Measurements from ENCODE around the gene CCDC185.
"Not testable (repeated sequence)": the region's sequence is repeated elsewhere in the genome, so short reads cannot be mapped to it uniquely, and the experiment has no call there.

CCDC185 gene

DNA sequence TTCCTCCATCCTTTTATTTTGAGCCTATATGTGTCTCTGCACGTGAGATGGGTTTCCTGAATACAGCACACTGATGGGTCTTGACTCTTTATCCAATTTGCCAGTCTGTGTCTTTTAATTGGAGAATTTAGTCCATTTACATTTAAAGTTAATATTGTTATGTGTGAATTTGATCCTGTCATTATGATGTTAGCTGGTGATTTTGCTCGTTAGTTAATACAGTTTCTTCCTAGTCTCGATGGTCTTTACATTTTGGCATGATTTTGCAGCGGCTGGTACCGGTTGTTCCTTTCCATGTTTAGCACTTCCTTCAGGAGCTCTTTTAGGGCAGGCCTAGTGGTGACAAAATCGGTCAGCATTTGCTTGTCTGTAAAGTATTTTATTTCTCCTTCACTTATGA lies 6.2 kb downstream of the CCDC185 start:
- DNase-seq = not testable (repeated sequence)

DNA sequence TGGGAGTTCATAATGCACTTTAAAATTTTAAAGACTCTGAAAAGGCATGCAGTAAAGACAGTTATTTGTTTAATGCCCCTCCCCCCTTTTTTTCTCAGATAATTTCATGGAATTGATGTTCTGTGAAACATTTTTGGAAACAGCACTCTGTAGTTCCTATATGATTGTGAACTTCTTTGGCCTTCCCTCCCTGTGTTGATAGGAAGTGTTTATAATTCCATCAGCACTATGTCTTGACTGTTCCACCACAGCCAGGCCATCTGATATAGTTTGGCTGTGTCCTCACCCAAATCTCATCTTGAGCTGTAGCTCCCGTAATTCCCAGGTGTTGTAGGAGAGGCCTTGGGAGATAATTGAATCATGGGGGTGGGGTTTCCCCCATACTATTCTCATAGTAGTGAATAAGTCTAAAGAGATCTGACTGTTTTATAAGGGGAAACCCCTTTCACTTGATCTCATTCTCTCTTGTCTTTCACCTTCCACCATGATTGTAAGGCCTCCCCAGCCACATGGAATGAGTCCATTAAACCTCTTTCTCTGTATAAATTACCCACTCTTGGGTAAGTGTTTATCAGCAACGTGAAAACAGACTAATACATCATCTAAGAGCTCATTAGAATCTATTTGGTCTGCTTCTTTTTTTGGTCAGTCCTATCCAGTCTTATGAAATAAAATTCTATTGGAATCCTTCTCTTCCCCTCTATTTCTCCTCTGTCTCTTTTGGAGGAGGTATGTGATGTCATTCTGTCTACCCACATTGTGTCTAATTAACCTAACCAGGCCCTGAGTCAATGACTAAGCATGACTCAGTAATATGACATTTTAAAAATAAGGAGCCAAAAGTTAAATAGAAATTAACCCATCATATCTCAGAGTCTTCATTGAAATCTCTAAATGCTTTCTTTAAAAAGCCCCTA lies 8.9 kb downstream of the CCDC185 start:
- no peak for DNase-seq

DNA sequence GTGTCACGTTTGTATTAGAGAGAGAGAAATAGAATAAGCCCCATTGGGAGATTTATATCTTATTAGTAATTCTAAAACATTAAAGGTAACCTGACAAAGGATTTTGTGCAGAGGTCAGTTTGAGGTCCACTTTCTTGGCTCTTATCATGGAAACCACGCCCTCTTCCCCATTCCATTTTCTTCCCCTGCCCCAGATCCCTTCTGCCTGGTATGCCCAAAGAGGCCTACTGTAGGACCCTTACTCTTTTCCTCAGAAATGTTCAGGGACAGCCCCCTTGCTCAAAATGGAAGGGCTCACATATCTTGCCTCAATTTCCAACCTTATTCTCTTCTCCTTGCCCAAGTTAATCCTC lies 9.6 kb downstream of the CCDC185 start:
- DNase-seq = no peak

DNA sequence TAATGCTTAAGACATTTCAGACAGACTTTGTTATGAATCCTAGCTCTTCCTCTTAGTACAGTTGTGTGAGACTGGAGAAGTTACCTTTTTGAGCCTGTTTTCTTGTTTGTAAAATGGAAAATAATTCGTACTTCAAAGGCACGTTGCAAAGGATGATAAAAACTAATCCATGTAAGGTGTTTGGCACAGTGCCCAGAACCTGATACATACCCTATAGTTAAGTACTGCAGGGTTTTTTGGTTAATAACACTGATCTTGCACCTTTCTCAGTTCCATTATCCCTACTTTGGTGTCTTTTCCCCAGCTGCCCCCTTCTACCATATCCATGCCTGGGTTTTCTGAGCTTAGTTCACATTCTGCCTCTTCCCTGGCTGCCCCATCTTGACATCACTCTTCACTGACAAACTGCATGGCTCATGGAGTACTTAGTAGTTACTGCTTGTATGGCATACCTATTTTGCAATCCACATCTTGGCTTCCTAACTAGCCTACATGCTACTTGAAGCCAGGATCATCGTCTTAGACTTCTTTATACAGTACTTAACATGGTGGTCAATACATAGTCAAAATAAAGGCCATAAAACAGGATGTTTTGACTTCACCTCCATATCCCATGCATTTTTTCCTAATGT lies 10.1 kb downstream of the CCDC185 start:
- no peak for DNase-seq

DNA sequence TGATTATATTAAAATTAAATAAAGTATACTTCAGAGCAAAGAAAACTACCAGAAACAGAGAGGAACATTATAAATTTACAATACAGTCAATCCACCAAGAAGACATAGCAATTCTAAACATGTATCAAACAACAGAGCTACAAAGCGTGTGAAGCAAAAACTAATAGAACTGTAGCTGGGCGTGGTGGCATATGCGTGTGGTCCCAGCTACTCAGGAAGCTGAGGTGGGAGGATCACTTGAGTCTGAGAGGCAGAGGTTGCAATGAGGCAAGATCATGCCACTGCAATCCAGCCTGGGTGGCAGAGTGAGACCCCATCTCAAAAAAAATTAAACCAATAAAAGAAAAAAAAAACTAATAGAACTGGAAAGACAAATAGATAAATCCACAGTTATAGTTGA lies 12.3 kb downstream of the CCDC185 start:
- no peak for DNase-seq

DNA sequence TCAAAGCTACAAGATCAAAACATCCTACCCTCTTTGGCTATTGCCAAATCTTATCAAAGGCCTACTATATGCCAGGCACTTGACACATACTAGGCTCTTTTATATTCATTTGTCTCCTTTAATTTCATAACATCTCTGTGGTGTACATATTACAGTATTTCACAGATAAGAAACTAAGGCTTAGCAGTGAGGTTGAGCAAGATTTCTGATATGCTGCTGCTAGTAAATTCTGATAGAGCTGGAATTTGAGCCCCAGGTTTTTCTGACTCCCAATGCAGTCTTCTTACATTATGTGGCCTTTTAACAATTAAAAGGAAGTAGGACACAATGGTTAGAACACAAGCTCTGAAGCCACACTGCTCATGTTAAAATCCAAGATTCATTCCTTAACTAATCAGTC lies 16.8 kb downstream of the CCDC185 start:
- no peak for DNase-seq

DNA sequence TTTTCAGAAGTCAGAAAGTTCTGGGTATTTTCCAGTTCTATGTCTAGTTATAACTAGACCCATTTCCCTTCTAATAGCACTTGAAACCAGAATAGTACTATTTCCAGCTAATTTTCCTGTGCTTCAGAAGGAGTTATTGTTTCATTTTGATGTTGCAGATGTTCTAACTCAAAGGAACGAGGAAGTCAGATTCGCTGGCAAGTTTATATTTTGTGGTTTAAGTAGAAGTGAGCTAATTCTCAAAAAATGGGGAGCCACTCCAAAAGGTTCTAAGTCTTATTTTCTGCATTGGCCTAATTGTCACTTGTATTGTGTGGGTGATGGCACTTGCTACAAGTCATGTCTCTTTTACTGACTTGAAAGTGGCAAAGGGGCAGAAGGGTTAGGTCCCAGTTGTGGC lies 18.1 kb downstream of the CCDC185 start:
- no peak for DNase-seq

DNA sequence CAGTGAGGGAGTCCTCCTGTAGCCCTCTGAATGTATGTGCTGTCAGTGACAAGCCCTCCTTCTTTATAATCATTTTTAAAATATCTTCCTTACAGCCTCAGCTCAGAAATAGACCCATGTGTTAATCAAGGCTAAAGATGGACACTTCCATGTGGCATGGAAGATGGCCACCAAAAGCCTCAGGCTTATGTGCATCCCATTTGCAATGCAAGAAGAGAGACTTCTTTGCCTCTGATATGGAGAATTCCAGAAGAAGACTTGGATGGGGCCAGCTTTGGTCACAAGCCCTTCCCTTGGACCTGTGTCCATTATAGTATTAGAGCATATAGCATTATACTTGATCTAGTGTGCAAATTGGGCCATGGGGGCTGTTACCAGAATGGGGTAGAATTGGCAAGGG lies 18.5 kb downstream of the CCDC185 start:
- no peak for DNase-seq

DNA sequence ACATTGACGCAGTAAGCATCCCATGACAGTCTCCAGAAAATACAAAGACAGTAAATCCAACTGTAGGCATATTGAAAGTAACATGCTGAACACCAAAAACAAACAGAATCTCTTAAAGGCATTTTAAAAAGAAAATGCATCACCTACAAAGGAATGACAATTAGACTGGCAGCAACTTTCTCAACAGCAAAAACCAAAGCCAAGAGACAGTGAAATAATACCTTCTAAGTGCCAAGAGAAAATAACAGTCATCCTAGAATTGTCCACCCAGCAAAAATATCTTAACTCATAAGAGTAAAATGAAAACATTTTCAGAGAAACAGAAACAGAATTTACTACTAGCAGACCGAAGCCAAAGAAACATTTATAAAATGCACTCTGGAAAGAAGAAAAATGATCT lies 20.0 kb downstream of the CCDC185 start:
- DNase-seq = no peak

DNA sequence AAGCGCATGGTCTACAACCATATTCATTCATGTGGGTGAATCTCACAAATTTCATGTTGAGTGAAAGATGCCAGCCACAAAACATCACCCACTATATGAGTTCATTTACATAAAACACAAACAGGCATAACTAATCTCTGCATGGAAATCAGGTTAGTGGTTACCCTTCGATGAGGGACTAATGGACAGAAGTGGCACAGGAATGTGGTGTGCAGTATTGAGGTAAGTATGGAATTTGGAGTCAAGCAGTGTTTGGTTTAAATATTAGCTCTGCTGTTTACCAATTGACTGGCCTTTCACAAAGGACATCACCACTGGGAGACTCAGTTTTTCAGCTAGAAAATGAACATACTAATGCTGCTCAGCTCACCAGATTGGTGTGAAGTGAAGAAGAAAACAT lies 24.2 kb downstream of the CCDC185 start:
- DNase-seq = no peak

DNA sequence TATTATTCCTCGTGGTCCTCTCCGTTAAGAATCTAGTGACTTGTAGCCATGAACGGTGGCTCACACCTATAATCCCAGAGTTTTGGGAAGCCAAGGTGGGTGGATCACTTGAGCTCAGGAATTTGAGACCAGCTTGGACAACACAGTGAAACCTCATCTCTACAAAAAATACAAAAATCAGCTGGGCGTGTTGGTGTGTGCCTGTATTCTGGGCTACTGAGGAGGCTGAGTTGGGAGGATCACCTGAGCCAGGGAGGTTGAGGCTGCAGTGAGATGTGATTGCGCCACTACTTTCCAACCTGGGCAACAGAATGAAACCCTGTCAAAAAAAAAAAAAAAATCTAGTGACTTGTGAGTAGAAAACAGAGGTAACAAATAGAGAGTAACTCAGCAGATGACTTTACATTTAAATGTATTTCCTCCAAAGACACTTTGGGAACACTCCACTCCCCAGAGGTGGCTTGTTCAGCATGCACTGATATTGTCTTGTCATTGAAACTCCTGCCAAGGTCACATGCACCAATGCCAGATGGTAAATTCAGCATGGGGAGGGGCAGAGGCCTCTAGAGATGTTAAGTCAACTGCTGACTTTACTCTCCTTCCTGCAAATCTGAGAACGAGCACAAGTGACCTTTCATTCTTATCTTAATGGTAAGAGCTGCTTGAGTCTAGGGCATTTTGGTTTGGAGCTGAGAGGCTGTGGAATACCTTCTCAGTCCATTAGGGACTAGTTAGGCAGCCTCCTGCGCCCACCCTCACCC lies 24.9 kb downstream of the CCDC185 start:
- DNase-seq = no peak

DNA sequence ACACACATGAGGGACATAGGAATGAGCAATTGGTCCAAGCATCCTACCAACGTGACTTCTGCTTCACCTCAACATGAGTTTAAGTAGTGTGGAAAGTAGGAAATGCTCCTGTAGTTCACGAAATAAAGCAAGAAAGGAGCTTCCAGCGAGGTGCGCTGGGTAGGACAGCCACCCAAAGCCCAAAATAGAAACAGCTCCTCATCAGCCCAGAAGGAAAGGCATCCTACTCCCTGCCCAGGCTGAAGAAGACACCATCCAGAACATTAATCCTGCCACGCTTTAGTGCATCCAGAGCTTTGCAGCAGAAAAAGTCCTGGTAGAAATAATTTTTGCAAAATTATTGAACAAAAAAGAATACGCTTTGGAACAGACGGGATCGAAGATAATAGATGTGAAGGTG lies 25.9 kb downstream of the CCDC185 start:
- DNase-seq = no peak

DNA sequence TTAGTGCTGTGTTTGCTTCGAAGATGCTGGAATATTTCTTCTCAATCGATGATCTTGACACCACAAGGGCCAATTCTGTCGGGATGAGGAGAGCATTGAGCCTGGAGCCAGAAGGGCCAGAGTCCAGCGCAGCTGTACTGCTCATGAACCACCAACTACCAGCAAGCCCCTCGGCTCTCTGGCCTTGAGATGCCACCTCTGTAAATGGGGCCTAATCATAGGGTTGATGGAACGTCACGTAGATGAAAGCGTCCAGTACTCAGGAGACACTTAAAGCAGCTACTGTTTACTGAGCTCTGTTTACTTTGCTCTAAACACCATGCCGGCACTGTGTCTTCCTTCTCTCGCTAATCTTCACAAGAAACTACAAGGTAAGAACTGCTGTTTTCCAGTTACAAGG lies 26.3 kb downstream of the CCDC185 start:
- no peak for DNase-seq

DNA sequence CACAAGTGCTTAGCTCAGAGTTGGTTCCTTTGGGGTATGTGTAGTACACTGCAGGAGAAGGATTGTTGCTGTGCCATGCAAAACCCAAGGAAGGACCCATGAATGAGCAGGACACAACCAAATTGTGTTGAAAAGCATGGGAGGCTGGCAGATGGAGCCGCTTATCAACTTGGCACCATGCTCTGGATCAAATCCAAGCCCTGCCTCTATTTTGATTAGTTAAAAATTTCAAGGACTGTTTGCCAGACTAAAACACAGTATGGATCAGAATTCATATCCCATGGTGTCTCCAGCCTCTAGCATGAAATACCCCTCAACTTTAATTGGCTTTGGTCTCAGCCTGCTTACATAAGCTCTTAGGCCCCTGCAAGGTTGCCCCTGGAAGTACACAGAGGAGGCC lies 27.8 kb downstream of the CCDC185 start:
- DNase-seq = no peak

DNA sequence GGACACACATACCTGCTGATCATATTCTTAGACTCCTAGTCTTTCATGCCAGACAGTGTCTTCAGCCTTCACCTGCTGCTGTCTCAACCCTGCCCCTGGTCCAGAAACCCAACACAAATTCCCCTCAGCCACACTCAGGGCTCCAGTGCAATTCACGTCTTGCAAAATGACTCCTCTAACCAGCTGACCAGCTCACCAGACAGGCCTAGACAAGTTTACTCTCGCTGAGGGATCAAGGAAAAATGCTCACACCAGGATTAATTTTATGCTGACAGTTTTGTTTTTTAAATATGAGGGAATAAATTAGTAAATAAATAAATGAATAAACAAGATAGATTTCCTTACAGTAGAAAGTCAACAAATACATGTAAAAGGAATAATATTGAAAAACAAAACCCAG lies 28.5 kb downstream of the CCDC185 start:
- no peak for DNase-seq

DNA sequence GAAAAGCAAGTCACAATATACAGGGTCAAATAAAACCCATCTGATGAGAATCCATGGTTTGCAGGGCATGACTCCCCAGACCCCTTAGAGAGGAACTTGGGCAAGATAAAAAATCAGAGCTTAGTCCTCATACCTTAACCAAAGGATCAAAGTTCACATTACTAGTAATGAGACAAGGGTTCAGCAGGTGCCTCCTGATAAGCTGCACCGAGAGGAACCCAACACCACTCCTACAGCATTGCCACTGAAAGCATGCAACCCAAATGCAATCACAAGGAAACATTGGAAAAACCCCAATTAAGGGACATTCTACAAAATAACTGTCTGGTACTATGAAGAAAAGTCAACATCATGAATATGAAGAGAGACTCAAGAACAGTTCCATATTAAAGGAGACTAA lies 29.7 kb downstream of the CCDC185 start:
- DNase-seq = no peak

DNA sequence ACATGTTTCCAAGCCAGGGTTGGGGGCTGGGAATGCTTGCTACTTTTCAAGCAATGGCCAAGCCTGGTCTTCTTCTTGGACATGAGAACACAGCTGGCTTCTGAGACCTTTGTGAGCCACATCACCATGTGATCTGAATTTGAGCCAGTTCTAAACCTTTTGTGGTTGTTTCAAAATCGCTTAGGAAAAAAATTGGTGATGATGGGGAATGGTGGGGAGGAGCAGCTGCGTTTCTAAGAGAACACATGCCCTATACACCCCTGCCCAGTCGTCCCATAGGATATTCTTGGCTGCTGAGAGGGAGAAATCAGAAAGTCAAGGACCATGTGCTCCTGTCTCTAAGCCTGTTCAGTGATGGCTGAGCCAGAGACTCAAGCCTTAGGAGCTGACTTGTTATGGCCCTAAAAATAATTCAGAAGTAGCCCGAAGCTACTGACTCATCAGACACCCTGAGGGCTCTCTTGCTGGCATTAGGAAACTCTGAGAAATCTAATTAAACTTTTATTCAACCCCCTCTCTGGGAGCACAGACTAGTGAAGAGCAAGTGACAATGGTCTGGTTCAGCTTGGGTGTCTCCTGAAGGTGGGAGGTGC lies 30.5 kb downstream of the CCDC185 start:
- no peak for DNase-seq

DNA sequence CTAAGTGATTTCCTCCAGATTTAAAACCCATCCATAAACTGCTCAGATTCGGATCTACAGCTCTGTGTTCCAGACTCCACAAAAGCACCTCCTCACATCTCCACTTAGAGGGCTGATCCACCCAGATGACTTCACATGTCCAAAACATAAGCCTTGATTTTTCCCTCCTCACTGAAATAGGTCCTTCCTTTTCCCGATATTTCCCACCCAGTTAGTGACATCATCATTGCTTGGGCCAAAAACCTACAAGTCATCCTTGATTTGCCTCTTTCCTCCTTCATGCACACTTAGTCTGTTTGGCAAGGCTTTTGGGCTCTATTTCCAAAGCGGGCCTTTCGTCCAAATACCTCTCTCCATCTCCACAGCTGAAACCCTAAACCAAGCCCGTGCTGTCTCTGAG lies 32.3 kb downstream of the CCDC185 start:
- no peak for DNase-seq

DNA sequence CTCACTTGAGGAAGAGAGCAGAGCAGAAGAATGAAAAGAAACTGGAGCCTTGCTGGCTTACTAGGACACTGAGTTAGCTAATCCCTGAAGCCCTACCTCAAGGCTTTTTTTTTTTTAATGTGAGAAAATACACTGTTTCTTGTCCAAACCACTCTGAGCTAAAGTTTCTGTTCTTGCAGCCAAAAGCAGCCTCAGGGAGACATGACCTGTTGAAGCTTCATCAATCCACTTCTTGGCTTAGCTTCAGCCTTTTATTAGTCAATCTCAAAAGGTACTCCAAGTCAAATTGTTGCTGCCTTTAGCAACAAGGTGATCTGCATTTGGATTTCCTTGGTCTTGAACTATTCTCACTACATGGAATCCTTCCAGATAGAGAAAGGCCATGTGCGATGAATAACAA lies 33.7 kb downstream of the CCDC185 start:
- no peak for DNase-seq

DNA sequence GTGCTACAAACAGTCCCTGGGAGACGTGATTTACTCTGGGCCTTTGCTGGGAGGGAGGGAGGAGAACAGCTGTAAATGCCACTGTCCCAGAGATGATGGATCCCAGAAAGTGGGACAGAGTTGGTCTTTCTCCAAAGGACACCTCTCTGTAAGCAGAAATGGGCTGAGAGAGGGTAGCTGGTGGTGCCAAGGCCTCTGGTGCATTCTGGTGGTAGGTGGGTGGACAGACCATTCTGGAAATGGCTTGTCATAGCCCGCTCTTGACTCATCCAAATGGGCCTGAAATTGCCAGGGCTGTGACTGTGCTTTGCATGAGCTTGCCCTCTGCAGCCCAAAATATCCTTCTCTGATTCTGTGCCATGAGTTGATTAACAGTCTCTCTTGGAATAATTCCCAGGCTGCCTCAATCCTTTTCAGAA lies 36.1 kb downstream of the CCDC185 start:
- no peak for DNase-seq

DNA sequence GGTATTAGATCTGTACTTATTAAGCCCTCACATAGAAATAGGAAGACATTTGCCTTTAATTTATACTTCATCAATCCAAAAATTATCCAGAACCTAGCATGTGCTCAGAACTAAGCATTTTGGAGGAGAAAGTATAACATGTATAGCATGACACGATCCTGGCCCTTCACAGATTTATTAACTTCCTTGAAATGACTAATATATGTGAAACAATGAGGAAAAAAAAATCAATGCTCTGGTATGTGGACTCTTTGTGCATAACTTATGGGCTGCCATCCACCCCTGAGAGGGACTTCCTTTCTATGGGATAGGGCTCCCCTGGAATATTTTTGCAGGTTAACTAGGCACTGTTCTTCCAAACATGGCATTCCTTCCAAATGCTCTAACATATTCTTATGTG lies 36.6 kb downstream of the CCDC185 start:
- no peak for DNase-seq

DNA sequence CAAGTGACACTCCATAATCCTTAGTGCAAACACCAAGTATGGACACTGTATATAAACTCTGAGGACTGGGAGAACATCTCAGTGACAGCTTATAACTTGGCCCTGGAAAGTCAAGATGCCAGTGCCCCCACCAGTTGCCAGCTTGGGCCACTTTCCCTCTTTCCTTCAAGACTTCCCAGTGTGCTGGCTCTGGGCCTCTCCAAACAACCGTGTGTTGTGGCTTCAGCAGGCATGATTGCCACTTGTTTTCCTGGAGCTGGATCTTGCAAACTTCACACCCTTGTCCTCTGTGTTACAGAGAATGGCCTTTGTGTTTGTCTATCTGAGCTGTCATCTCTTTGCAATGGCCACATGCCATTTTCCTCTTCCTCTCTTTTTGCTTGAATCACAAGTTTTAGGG lies 37.0 kb downstream of the CCDC185 start:
- DNase-seq = no peak

DNA sequence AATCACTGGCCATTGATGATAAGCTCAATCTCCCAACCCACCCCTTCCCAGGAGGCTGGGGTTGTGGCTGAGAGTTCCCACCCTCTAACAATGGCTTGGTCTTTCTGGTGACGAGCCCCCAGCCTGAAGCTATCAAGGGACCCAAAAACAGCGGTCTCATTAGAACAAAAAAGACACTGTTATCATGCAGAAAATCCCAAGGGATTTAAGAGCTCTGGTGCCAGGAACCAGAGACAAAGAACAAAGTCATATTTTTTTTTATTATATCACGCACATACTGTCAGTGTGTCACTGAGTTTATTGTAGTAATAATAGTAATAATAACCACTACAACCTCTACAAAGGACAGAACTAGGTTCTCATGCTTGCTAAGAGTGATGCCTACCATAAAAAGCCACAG lies 43.9 kb downstream of the CCDC185 start:
- no peak for DNase-seq

DNA sequence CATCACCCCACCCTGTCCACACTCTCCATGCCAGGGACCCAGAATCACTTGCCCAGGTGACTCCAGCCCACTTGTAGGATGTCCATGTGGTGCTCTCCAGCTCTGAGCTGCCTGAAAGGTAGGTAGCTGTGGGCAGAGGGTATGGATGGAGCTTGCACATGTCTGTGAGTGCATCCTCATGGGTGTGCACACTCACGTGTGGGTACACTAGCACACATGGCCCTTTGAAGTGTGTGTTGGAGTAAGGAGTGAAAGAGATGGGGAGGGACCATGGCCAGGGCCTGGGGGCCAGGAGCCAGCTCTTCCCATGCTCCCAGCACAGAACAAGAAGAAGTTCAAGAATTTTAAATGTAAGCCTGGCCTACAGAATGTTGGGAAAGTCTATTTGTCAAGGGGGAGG lies 50.2 kb downstream of the CCDC185 start:
- DNase-seq = no peak
